ENCODE data around the gene GPD1L. TPM values are rescaled to one million over a fixed set of nuclear protein-coding genes. Genes with fewer than 3 reads are reported as not detected.
"Not testable (repeated sequence)": the region's sequence is repeated elsewhere in the genome, so short reads cannot be mapped to it uniquely, and the experiment has no call there.

Gene GPD1L
- total and polyA plus RNA-seq, 2 of the 4 experiments (the other 2 are of a cell fraction): 3.9 to 7.9 TPM

DNA sequence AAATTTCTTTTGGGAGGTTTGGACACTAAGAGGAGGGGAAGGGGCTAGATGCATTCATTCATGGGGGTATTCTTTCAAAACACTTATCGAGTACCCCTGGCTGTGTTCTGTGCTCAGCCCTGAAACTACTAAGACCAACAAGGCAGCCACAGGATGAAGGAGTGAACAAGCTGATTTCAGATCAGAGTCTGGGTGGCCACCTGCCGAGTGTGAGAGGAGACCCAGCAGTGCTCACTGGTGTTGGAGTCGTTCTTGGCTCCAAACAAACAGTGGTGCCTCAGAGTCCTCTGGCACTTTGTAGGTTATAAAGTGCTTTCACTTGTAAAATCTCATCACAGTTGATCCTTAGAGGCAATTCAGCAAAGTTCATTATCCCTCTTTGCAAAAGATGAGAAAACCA lies 83.3 kb downstream of the GPD1L start:
- Histone ChIP-seq H2BK15ac (ENCODE audit: low read depth, low read length) (no peak overlapping the region), H2BK20ac (ENCODE audit: low read depth, low read length) (no peak overlapping the region), H4K91ac (ENCODE audit: insufficient read depth, low read depth, low read length) (no peak overlapping the region), H2AK5ac (ENCODE audit: low read depth, low read length) (no peak overlapping the region), H3K4me1 (ENCODE audit: control insufficient read depth, insufficient read depth, low read length) (no peaks in the 10 kb centered on the region), H2AFZ (replicated peaks; ENCODE audit: low read length, poor library complexity) (no peak overlapping the region), H3K36me3 (ENCODE audit: control insufficient read depth, insufficient read depth, low read length) (no peaks in the 10 kb centered on the region), H3K9me3 (ENCODE audit: control insufficient read depth, insufficient read depth, low read length) (no peaks in the 10 kb centered on the region), H3K4me2 (ENCODE audit: low read depth, low read length) (no peak overlapping the region), H4K20me1 (ENCODE audit: insufficient read depth, low read length) (no peaks in the 10 kb centered on the region), H3K9ac (ENCODE audit: low read depth, low read length) (no peak overlapping the region), H2BK5ac (ENCODE audit: low read depth, low read length, poor library complexity, severe bottlenecking) (no peak overlapping the region), H3K14ac (replicated peaks; ENCODE audit: low read depth, low read length) (no peak overlapping the region), H3K18ac (ENCODE audit: low read depth, low read length) (no peak overlapping the region), H4K5ac (ENCODE audit: low read depth, low read length) (no peak overlapping the region), H3K9me1 (ENCODE audit: insufficient read depth, low read length) (no peaks in the 10 kb centered on the region), H3K27me3 (ENCODE audit: control insufficient read depth, insufficient read depth, low read length) (peaks cover 4% of the 10 kb centered on the region; the same call in 1 of the 2 replicates), H3K4ac (ENCODE audit: low read depth, low read length) (no peak overlapping the region), H3K4me3 (ENCODE audit: insufficient read depth, low read depth, low read length) (no peak overlapping the region), H3K27ac (ENCODE audit: insufficient read depth, low read length) (no peak overlapping the region), H4K8ac (ENCODE audit: low read depth in 2 of 2, low read length in 2 of 2) (no peak overlapping the region), H3K23ac (ENCODE audit: low read depth, low read length) (no peak overlapping the region), H3K79me1 (ENCODE audit: low read depth in 1 of 2, low read length in 2 of 2) (no peaks in the 10 kb centered on the region), H2AK9ac (replicated peaks; ENCODE audit: low read depth, low read length, poor library complexity) (no peak overlapping the region), H2BK120ac (ENCODE audit: low read depth, low read length) (no peak overlapping the region), H3K56ac (ENCODE audit: extremely low read depth, insufficient read depth, low read length) (no peak overlapping the region)
- dilution Hi-C loops (cut with HindIII; ENCODE audit: low sequenced_read_pairs, unreplicated experiment) (no loop called here), intact Hi-C loops (cut with micrococcal nuclease) (no loop called here), in situ Hi-C loops (cut with MboI; ENCODE audit: low sequenced_read_pairs) (no loop called here)
- DNase-seq: no peak
- no TSS peak for BruUV-seq (replicated peaks)
- TF ChIP-seq, protein P1, sequence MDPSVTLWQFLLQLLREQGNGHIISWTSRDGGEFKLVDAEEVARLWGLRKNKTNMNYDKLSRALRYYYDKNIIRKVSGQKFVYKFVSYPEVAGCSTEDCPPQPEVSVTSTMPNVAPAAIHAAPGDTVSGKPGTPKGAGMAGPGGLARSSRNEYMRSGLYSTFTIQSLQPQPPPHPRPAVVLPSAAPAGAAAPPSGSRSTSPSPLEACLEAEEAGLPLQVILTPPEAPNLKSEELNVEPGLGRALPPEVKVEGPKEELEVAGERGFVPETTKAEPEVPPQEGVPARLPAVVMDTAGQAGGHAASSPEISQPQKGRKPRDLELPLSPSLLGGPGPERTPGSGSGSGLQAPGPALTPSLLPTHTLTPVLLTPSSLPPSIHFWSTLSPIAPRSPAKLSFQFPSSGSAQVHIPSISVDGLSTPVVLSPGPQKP (IDR thresholded peaks at IDR 0.05; ENCODE audit: borderline replicate concordance, low read depth, low read length): no peak
- TF ChIP-seq POLR2A (IDR thresholded peaks at IDR 0.05; ENCODE audit: low read depth, low read length) (no peak), SMC3 (IDR thresholded peaks at IDR 0.05; ENCODE audit: low read depth, low read length) (no peak)
- TF ChIP-seq, protein P2, sequence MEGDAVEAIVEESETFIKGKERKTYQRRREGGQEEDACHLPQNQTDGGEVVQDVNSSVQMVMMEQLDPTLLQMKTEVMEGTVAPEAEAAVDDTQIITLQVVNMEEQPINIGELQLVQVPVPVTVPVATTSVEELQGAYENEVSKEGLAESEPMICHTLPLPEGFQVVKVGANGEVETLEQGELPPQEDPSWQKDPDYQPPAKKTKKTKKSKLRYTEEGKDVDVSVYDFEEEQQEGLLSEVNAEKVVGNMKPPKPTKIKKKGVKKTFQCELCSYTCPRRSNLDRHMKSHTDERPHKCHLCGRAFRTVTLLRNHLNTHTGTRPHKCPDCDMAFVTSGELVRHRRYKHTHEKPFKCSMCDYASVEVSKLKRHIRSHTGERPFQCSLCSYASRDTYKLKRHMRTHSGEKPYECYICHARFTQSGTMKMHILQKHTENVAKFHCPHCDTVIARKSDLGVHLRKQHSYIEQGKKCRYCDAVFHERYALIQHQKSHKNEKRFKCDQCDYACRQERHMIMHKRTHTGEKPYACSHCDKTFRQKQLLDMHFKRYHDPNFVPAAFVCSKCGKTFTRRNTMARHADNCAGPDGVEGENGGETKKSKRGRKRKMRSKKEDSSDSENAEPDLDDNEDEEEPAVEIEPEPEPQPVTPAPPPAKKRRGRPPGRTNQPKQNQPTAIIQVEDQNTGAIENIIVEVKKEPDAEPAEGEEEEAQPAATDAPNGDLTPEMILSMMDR (conservative IDR thresholded peaks at IDR 0.05; ENCODE audit: low read depth, low read length): no peak
- CTCF ChIA-PET: no interaction called here
- WGBS, 2 experiments (ENCODE audit: extremely low coverage in 2 of 2, insufficient read length in 1 of 2): 60% methylated on average over 1 of the region's 3 CpGs; no CpG with 5 or more reads in 1 of the 2 experiments
- POLR2A ChIA-PET (ENCODE audit: unreplicated experiment): no interaction called here
- ATAC-seq (ENCODE audit: low read depth): no peak

DNA sequence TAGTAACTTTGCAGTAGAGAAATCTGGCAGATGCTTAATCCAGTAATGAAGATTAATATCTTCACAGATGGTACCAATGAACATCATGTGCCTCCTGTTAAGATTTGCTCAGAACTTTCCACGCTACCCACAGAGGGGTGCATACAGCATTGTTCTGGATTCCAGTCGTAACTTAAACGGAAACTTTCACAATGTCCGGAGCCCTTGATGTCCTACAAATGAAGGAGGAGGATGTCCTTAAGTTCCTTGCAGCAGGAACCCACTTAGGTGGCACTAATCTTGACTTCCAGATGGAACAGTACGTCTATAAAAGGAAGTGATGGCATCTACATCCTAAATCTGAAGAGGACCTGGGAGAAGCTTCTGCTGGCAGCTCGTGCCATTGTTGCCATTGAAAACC lies 84.1 kb downstream of the GPD1L start:
- H4K91ac ChIP-seq (ENCODE audit: insufficient read depth, low read depth, low read length); H2BK20ac ChIP-seq (ENCODE audit: low read depth, low read length); H3K27me3 ChIP-seq (ENCODE audit: control insufficient read depth, insufficient read depth, low read length); H2BK120ac ChIP-seq (ENCODE audit: low read depth, low read length); H2BK15ac ChIP-seq (ENCODE audit: low read depth, low read length); dilution Hi-C loops (cut with HindIII; ENCODE audit: low sequenced_read_pairs, unreplicated experiment); H3K9me3 ChIP-seq (ENCODE audit: control insufficient read depth, insufficient read depth, low read length); intact Hi-C loops (cut with micrococcal nuclease); H3K9me1 ChIP-seq (ENCODE audit: insufficient read depth, low read length); H3K56ac ChIP-seq (ENCODE audit: extremely low read depth, insufficient read depth, low read length); H3K79me1 ChIP-seq (ENCODE audit: low read depth in 1 of 2, low read length in 2 of 2); DNase-seq; ATAC-seq (ENCODE audit: low read depth); in situ Hi-C loops (cut with MboI; ENCODE audit: low sequenced_read_pairs); H2AK5ac ChIP-seq (ENCODE audit: low read depth, low read length); H3K4me3 ChIP-seq (ENCODE audit: insufficient read depth, low read depth, low read length); CTCF ChIA-PET; H2AFZ ChIP-seq (replicated peaks; ENCODE audit: low read length, poor library complexity); H3K23ac ChIP-seq (ENCODE audit: low read depth, low read length); H3K4ac ChIP-seq (ENCODE audit: low read depth, low read length); H3K36me3 ChIP-seq (ENCODE audit: control insufficient read depth, insufficient read depth, low read length); POLR2A ChIA-PET (ENCODE audit: unreplicated experiment); H4K5ac ChIP-seq (ENCODE audit: low read depth, low read length); H3K18ac ChIP-seq (ENCODE audit: low read depth, low read length); H3K4me2 ChIP-seq (ENCODE audit: low read depth, low read length); H3K27ac ChIP-seq (ENCODE audit: insufficient read depth, low read length); H4K8ac ChIP-seq (ENCODE audit: low read depth in 2 of 2, low read length in 2 of 2); BruUV-seq (replicated peaks); H2AK9ac ChIP-seq (replicated peaks; ENCODE audit: low read depth, low read length, poor library complexity); H3K9ac ChIP-seq (ENCODE audit: low read depth, low read length); H3K4me1 ChIP-seq (ENCODE audit: control insufficient read depth, insufficient read depth, low read length); H2BK5ac ChIP-seq (ENCODE audit: low read depth, low read length, poor library complexity, severe bottlenecking); H4K20me1 ChIP-seq (ENCODE audit: insufficient read depth, low read length); H3K14ac ChIP-seq (replicated peaks; ENCODE audit: low read depth, low read length): not testable (repeated sequence)
- WGBS, 2 experiments (ENCODE audit: extremely low coverage in 2 of 2, insufficient read length in 1 of 2): 80% methylated on average over 1 of the region's 6 CpGs; no CpG with 5 or more reads in 1 of the 2 experiments
